ENCODE data around the gene CERT1.
A peak's percentile ranks its signal among the peaks of the same experiment; 100 is the strongest.
"Not testable (repeated sequence)": the region's sequence is repeated elsewhere in the genome, so short reads cannot be mapped to it uniquely, and the experiment has no call there.

The CERT1 gene

GRCh38 chr5:75524591-75524990 lies 13.2 kb upstream of the CERT1 start:
- DNase-seq (ENCODE audit: insufficient read length, low spot score) (no peak), FAIRE-seq (peak; percentile 4)

- DNase-seq (ENCODE audit: insufficient read length, low spot score) (no peak), FAIRE-seq (peak; percentile 84)
Observed at GRCh38 chr5:75524071-75524470, 12.6 kb upstream of the CERT1 start.

DNA sequence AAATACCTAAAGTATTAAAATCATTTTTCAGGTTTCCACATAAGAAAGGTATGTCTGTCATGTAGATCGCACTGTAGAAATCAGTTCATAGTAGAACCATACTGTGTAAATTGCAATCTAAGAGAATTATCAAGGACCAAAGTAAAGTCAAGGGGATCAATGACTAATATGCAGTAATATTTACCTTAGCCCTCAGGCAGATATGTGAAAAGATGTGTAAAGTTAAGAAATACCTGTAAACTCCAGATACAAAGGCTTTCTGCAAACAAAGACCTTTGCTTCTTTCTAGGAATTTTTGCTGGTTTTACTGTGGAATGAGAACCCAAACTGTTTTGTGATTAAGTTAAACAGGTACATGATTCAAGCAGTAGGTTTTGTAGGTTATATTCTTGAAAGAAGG lies 11.8 kb upstream of the CERT1 start:
- FAIRE-seq = peak; percentile 73
- DNase-seq (ENCODE audit: insufficient read length, low spot score) = no peak

GRCh38 chr5:75522542-75522941 lies 11.1 kb upstream of the CERT1 start:
- no peak for DNase-seq (ENCODE audit: insufficient read length, low spot score)
- no peak for FAIRE-seq

DNA sequence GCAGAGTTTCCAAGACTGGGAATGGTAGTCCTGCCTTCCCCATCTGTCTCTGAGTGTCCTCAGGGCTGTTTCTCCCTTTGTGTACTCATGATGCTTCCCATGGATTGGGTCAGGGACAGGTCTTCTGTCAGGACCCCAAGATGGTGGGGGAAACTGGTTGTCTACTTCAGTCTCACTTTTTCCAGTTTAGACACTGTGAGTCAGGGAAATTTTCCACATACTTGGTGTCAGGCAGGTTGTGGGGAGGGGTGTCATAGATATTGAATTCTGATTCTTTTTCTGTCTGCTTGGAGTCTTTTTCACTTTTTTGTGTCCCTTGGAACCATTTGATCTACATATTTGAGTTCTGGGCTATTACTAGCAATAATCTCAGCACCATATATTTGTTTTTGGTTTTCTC lies 10.6 kb upstream of the CERT1 start:
- FAIRE-seq (peak; percentile 11), DNase-seq (ENCODE audit: insufficient read length, low spot score) (no peak)

DNA sequence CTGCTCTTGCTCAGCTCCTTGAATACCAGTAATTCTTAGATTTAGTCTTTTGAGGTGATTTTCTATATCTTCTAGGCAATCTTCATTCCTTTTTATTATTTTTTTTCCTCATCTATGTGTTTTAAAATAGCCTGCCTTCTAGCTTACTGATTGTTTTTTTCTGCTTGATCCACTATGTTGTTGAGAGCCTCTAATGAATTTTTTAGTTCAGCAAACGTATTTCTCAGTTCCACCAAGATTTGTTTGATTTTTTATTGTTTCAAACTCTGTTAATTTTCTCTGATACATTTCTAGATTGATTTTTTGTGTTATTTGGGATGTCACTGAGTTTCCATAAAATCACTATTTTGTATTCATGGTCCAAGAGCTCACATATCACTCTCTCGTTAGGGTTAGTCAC lies 9.8 kb upstream of the CERT1 start:
- FAIRE-seq (no peak), DNase-seq (ENCODE audit: insufficient read length, low spot score) (no peak)

- FAIRE-seq = no peak
Observed at GRCh38 chr5:75519761-75520160, 8.3 kb upstream of the CERT1 start.

DNA sequence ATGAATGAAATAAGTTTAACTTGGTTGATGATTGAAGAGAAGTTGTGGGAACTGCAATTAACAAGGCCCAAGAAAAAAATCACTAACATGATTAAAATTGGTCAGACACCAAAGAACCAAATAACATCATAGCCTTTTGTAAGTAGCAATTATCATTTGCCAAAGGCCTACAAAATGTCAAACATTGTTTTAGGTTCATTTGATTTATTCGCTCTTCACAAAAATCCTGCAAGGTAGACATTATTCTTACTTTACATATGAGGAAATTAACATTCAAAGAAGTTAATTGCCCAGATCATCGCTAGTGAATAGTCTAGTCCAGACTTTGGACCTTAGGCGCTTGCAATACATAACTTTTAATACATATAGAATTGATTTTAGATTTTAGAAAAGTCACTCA lies 2.9 kb upstream of the CERT1 start:
- FAIRE-seq = peak; percentile 92

More at GRCh38 chr5:75519761-75520160, 8.3 kb upstream of the CERT1 start:
- DNase-seq (ENCODE audit: insufficient read length, low spot score) = no peak

DNA sequence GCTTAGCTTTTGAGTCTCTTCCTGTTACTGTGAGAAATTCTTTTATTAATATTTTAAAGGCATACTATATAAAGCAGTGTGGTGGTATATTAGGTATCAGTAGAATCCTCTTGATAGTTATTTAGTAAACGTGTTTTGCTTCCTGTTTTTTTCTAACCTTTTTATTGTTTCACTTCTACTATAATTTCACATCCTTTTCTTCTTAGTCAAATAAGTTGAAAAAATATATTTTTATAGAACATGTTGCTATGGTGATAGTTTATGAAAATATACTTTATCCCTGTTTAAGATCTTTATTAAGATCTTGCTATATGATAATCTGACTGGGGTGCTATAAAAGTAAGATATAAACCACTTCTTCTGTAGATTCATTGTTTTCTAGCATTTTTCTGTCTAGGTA lies 2.4 kb upstream of the CERT1 start:
- no peak for FAIRE-seq

More for the DNA sequence above, 2.9 kb upstream of the CERT1 start:
- no peak for DNase-seq (ENCODE audit: insufficient read length, low spot score)

GRCh38 chr5:75512383-75513074 lies 1.1 kb upstream of the CERT1 start:
- no peak for DNase-seq (ENCODE audit: insufficient read length, low spot score)
- FAIRE-seq = no peak

More for the DNA sequence above, 2.4 kb upstream of the CERT1 start:
- DNase-seq (ENCODE audit: insufficient read length, low spot score) = no peak

- FAIRE-seq = no peak
- DNase-seq (ENCODE audit: insufficient read length, low spot score) = no peak
Observed at GRCh38 chr5:75510836-75511434, 494 bp downstream of the CERT1 start.

GRCh38 chr5:75510417-75510835 lies 1.0 kb downstream of the CERT1 start:
- DNase-seq (ENCODE audit: insufficient read length, low spot score) (no peak), FAIRE-seq (peak; percentile 81)

GRCh38 chr5:75509956-75510355 lies 1.5 kb downstream of the CERT1 start:
- FAIRE-seq (no peak), DNase-seq (ENCODE audit: insufficient read length, low spot score) (no peak)

GRCh38 chr5:75509546-75509945 lies 1.9 kb downstream of the CERT1 start:
- FAIRE-seq (no peak), DNase-seq (ENCODE audit: insufficient read length, low spot score) (no peak)

DNA sequence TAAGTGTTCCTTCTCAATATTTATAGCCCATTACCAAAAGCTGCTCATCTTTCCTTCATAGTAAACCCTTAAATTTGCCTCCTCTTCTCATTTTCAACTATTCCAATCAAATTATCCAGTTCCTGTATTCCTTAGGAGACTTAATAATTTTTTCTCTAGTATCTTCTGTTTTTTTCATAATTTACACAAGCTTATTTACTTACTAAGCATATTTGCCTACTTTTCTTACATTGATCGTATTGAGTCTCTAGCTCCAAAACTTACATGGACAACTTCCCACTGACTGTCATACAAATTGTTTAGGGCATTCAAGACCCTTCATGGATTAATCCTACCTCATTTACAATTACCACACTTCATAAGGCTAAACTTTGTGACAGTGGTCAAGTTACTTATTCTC lies 3.6 kb downstream of the CERT1 start:
- FAIRE-seq (no peak), DNase-seq (ENCODE audit: insufficient read length, low spot score) (no peak)

GRCh38 chr5:75505112-75505511 lies 6.3 kb downstream of the CERT1 start:
- DNase-seq (ENCODE audit: insufficient read length, low spot score); FAIRE-seq: not testable (repeated sequence)

- not testable (repeated sequence) for FAIRE-seq; DNase-seq (ENCODE audit: insufficient read length, low spot score)
Observed at GRCh38 chr5:75498875-75499274, 12.6 kb downstream of the CERT1 start.

- no peak for DNase-seq (ENCODE audit: insufficient read length, low spot score)
- FAIRE-seq = no peak
Observed at GRCh38 chr5:75498208-75498777, 13.1 kb downstream of the CERT1 start.

- DNase-seq (ENCODE audit: insufficient read length, low spot score) (no peak), FAIRE-seq (no peak)
Observed at GRCh38 chr5:75496026-75496425, 15.4 kb downstream of the CERT1 start.

DNA sequence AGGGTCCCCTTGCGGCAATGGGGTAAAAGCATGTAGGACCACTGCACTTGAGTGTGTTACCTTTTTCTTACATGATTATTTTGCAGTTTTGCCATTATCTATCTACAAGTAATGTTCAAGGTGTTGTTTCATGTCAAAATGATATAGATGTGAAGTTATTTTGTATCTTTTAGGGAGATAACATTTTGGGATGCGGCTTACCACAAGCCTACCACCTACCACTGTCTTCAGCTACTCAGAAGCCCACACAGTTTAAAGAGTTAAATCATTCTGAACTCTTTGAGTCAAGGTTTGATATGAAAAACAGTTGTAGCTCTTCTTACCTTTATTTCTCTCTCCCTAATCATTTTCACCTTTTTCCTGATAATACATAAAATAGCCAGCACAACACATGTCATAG lies 19.8 kb downstream of the CERT1 start:
- DNase-seq (ENCODE audit: insufficient read length, low spot score) (no peak), FAIRE-seq (no peak)

DNA sequence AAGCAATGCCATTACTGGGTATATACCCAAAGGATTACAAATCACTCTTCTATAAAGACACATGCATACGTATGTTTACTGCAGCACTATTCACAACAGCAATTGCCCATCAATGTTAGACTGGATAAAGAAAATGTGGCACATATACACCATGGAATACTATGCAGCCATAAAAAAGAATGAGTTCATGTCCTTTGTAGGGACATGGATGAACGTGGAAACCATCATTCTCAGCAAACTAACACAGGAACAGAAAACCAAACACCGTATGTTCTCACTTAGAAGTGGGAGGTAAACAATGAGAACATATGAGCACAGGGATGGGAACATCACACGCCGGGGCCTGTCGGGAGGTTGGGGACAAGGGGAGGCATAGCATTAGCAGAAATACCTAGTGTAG lies 21.6 kb downstream of the CERT1 start:
- not testable (repeated sequence) for FAIRE-seq; DNase-seq (ENCODE audit: insufficient read length, low spot score)

- FAIRE-seq (no peak), DNase-seq (ENCODE audit: insufficient read length, low spot score) (no peak)
Observed at GRCh38 chr5:75484605-75485004, 26.8 kb downstream of the CERT1 start.
